C1 segment of cervical spinal cord (tissue), 14 donors: ENCODE results near the gene OPCML.

Experiments
- DNase-seq, 14 donors: peaks; one replicate each; lab custom pipeline; 2025; lab: John Stamatoyannopoulos, UW

Gene OPCML

GRCh38 chr11:132578580-132578979 is 953.7 kb downstream of the OPCML start:
- no peak for DNase-seq

DNA sequence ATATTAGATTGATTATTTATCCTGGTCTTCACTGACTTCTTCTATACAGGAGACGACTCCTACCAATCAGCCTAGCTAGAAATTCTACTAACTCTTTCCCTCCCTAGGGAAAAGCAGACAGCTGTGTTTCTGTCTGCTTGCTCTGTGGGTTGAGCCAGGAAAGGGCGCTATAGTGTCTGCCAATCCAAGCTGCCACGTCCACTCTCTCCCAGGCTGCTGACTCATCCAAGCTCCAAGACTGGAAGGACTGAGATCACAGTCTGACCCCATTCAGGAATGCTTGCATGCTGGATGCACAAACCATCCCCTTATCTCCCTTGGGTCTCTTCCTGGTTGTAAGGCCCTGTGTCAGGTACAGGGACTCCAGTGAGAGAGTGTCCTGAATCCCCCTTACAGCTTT is 955.6 kb downstream of the OPCML start:
- DNase-seq, result no peak

DNA sequence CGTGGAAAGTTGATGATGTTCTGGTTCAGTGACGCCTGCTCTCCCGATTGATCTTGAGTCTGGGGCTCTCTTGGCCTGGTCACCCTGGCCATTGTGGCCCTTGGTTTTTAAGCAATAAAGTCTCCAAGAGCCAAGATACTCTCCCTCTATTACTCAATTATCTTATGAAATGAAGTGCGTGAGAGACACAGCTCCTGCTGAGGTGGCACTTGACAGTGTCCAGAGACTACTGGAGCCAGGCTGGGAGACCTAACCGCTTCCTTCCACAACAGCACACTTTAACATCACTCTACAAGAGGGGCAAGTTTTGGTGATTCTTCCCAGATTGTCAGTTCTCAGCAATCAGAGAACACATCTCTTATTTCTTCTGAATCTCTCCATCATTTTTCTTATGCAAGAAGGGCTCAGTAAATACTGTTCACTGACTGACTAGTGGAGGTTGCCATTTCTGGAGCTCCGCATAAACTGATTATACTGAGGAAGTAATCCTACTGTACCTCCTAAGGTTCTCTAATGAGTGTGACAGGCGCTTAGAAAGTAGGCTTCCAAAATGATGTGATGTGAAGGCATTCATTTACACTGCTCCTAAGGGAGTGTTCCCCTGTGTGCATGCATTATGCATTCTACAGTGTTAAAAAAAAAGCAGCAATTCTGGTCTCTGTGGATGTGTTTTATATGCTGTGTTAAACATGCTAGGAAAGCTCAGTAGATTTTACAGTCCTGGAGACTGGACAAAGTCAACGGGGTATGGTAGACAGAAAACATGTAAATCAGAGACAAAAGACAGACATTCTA is 968.0 kb downstream of the OPCML start:
- no peak for DNase-seq

GRCh38 chr11:132563050-132563449 is 969.3 kb downstream of the OPCML start:
- DNase-seq, result no peak

- no peak for DNase-seq
These were observed 970.4 kb downstream of the OPCML start for GRCh38 chr11:132561937-132562336.

DNA sequence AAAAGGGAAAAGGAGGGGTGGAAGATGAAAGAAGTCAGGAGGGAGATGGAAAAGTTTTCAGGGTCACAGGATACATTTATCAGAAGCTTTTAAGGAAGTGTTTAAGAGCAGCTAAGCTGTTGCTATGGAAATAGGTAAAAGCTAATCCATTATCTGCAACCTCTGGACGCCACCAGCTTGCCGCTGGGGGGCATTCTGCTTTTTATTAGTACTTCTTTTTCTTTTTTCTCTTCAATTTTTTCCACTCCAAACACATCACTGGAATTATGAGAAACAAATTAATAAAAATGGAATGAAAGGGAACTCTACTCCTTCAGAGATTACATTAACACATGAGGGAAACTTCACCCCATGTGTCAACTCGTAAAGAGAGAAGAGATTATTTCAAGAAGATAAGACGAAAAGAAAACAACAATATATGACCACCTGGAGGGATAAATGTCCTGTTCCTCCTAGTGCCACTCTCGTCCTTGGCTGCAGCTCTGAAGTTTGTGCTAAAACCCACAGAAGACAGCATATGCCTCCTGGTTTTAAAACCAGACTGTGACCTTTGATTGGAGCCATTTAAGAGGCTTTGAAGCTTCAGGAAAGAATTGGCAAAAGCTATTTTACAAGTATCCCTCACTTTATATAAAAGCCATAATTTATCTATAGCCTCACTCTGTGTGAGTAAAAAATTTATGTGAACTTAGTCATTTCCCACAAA is 972.8 kb downstream of the OPCML start:
- DNase-seq, result no peak

DNA sequence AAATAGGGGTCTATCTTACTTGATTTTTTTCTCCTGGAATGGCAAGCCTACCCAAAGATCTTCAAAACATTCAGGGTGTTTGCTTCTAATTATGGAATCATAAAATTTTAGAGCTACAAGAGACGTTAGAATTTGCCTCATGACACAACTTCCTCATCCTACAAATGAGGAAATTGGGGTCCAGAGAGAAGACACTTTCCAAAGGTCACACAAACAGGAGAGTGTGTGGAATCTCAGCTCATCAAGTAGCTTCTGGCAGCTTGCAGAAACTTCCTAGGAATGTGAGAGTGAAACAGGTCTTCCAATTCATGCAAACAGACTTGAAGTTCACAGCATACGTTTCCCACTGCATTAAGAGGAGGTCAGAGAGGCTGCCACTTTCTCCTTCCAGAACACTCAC is 976.0 kb downstream of the OPCML start:
- DNase-seq, result no peak

DNA sequence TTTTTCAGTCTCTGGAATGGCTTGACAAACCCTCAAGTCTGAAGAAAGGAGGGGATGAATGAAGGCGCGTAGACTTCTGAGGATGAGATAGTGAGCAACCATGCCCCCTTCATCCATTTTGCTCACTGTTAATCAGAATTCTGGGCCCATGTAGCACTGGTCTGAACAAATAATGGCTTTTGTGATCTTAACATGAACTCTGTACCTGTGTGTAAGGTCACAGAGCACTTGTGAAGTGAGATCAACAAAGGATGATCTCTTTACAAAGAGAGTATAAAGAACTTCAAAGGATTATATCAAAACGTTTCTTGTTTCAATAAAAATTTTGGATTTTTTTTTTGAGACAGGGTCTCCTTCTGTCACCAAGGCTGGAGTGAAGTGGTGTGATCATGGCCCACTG is 976.7 kb downstream of the OPCML start:
- DNase-seq, result no peak

DNA sequence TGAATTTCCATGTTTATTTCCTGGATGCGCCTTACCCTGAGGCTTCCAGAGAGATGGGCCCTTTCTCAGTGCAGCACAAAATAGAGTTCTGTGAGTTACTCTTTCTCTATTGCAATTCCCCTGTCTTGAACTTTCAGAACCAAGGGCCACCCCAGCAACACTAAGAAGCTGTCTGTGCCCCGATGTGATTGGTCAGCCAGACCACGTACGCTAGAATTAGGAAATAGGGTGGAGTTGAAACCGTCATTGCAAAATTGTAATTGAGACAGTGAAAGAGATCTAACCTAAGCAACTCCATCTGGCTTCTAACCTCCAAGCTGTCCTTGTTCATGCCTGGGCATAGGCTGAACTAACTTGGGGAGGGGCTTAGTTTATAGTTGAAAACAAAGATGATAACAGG is 981.3 kb downstream of the OPCML start:
- DNase-seq, result no peak

DNA sequence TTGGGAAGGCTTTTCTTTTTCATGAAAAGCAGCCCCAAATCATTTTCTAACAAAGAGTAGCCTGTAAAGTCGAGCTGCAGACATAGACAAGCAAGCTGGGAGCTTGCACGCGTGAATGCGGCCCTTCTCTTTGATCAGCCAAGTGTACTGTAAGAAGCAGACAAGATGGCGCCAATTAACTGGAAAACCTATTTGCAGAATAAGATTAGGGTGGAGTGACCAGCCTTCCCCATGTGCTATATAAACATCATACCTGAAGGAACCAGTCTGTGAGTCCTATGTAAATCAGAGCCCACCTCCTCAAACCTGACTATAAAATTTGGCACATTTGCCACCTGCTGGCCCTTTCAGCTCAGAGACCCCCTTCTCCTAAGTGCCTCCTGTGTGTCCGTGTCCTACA is 982.7 kb downstream of the OPCML start:
- no peak for DNase-seq

- DNase-seq, result no peak
These were observed 983.3 kb downstream of the OPCML start for GRCh38 chr11:132549001-132549400.

DNA sequence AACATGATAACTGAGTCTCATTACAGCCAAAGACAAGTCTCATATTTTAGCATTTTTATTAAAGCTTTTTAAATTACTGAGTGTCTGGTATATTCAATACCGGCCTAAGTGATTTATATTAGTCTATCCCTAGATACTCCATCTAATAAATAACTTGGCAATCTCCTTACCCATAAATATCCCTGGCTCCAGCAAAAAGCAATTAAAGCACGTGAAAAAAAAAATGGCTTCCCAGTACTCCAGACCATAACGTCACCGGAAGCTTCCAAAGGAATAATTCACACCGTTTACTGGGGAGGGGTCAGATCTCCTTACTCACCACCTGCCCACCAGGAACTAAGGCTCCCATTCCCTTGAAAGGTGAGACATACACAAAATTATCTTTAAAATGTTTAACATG is 988.3 kb downstream of the OPCML start:
- no peak for DNase-seq

DNA sequence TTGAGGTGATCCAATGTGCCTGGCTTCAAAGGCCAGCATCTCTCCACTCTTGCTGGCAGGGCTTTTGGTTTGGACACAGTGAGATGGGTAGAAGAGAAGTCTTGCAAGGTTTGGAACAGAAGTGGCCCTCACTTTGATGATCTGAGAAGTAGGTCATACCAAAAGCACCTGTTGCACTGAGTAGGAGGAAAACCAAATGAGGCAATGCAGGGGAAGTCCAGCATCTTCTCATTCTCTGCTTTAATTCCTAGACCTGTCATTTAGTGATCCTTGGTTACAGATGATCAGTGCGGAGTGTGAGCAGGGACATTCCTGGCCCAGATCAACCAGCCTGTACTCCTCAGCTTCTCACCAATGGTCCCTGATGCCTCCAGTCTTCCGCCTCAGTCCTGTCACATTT is 990.5 kb downstream of the OPCML start:
- no peak for DNase-seq

DNA sequence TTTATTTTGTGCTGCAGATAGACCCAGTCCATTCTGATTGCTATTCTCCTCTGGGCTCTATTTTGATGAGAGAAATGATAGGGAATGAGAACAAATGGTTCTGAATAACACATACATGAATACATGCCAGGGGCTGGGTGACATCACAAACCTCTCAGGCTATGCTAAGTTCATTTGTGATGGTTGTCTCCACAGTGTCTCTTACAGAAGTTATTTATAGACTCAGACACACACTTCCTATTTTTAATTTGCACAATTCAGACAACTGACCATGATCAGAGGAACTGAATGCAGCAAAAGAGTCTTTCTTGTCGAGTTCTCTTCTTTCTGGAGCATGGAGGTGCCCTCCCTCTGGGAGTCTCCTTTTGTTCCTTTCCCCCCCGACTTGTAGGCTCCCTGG is 991.7 kb downstream of the OPCML start:
- no peak for DNase-seq

DNA sequence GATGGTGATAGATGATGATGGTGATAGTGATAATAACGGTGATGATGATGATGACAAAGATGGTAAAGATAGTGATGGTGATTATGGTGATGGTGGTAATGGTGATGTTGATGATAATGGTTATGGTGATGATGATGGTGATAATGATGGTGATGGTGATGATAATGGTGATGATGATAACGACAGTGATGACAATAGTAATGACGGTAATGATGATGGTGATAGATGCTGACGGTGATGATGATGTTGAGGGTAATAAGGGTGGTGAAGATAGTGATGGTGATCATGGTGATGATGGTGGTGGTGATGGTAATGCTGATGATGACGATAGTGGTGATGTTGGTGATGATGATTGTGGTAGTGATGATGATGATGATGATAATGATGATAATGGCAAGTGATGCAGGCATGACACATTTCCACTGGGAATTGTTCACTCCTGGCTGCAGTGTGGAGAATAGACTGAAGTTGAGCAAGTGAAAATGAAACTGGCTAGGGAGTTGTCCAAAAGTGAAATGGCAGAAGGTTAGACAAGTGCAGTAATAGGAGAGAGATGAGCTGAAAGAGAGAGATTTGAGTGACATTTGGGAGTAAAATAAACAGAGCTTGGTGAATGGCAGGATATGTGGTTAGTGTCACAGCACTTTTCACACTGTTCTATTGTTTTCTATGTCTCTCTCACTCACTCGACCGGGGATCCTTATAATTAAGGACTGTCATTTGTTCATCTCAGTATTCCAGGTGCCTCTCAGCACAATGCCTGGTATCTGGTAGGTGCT is 992.5 kb downstream of the OPCML start:
- DNase-seq, result no peak

DNA sequence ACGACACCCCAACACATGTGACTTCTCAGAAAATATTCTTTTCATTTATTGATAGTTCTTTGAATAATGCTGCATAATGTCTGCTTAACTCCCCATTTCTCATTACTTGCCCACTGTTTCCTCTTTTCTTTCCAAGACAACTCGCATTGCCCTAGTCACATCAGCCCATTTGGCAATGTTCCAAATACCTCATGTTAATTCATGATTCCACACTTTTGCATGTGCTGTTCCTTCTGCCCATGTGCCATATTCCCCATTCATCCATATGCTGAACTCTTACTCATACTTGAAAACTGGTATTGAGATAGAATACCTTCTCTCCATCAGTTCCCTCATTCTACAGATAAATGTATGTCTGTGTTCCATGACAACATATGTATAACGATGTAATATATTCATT is 993.7 kb downstream of the OPCML start:
- no peak for DNase-seq

DNA sequence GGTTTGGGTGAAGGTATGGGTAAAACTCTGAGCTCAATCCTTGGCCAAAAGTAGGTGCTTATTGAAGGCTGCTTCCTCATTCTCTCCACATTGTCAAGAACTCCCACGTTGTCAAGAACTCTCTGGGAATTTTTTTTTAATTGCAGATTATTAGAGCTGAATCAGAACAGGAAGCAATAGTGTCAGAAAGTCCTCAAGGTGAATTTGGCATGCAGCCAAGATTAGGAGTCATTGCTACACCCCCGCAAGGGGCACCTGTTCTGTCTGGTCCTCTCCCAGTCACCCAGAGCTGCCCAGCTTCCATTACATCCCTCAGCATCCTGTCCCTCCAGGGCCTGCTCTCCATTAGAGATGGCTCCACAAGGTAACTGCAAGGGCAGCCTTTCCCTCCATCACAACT is 996.5 kb downstream of the OPCML start:
- no peak for DNase-seq

- DNase-seq, result no peak
These were observed 1000.4 kb downstream of the OPCML start for GRCh38 chr11:132531921-132532320.

DNA sequence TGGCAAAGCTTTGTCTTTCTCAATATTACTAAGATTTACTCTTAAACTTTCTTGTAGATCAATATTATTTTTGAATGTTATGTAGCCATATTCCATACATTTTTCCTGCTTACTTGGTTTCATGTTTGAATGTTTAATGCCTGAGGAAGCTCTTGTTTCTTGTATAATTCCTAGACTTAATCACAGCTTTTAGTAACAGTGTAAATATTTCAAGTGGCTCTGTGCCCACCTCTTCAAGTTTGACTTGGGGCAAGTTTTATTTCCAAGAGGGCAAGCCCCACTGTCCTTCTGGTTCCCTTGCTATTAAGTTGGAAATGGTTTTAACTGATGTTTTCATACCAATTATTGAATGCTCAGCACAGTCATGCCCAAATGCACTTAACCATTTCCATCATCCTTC is 1004.1 kb downstream of the OPCML start:
- DNase-seq, result no peak

GRCh38 chr11:132523929-132524328 is 1008.4 kb downstream of the OPCML start:
- no peak for DNase-seq

GRCh38 chr11:132520199-132520598 is 1012.1 kb downstream of the OPCML start:
- no peak for DNase-seq

DNA sequence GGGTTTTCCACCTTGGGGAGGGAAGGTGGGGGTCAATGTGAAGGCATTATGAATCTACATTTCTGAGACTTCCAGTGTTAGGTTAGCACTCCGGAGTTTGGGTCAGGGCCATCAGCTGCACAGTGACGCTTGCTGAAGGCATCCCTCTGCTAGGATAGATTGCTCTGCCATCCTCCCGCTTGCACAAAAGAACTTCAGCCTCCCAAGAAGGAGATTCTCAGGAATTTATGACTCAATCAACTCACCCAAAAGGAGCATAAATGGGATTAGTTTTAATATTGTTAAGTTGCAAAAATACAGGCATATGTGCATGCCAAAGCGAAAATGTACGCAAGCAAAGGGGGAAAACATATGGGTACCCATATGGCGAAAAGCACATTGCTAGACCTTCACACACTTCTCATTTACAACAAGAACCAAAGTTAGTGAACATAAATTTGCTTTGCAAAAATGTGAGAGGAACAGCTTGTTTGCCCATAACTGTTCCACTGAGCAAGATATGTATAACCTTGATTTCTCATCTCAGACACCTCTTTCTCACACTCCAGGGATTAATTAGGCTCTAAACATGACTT is 1013.0 kb downstream of the OPCML start:
- no peak for DNase-seq
